GM18498 (cell line): Measurements from ENCODE around the gene RBBP9.
"Not testable (repeated sequence)": the region's sequence is repeated elsewhere in the genome, so short reads cannot be mapped to it uniquely, and the experiment has no call there.

Experiments
- ATAC-seq: cut with Tn5 transposase; IDR thresholded peaks from one replicate; pipeline ENCODE4 v1.9.1; 2021; ENCODE audit warnings: mild to moderate bottlenecking, moderate library complexity; ENCODE audit not compliant: unreplicated experiment

Gene RBBP9

GRCh38 chr20:18496740-18497592, at the start of gene RBBP9:
Gene RBBP9 (minus strand): TSS chr20:18497225. CDS start chr20:18497167, 58 bp downstream.
- peak; percentile 99 for ATAC-seq

- ATAC-seq = no peak
Measured at GRCh38 chr20:18545566-18545965, 48.5 kb upstream of the RBBP9 start.

GRCh38 chr20:18543932-18544331, 46.9 kb upstream of the RBBP9 start:
- ATAC-seq = no peak

- ATAC-seq = no peak
Measured at GRCh38 chr20:18543216-18543615, 46.2 kb upstream of the RBBP9 start.

- no peak for ATAC-seq
Measured at GRCh38 chr20:18541741-18542140, 44.7 kb upstream of the RBBP9 start.

GRCh38 chr20:18537651-18538050, 40.6 kb upstream of the RBBP9 start:
- no peak for ATAC-seq

GRCh38 chr20:18533978-18534644, 37.1 kb upstream of the RBBP9 start:
- no peak for ATAC-seq

- no peak for ATAC-seq
Measured at GRCh38 chr20:18533491-18533890, 36.5 kb upstream of the RBBP9 start.

- no peak for ATAC-seq
Measured at GRCh38 chr20:18532626-18533025, 35.6 kb upstream of the RBBP9 start.

GRCh38 chr20:18529041-18529440, 32.0 kb upstream of the RBBP9 start:
- ATAC-seq = no peak

GRCh38 chr20:18527836-18528235, 30.8 kb upstream of the RBBP9 start:
- no peak for ATAC-seq

- ATAC-seq = no peak
Measured at GRCh38 chr20:18527339-18527738, 30.3 kb upstream of the RBBP9 start.

- ATAC-seq = not testable (repeated sequence)
Measured at GRCh38 chr20:18526761-18527160, 29.7 kb upstream of the RBBP9 start.

GRCh38 chr20:18524646-18525045, 27.6 kb upstream of the RBBP9 start:
- ATAC-seq = no peak

GRCh38 chr20:18523066-18523465, 26.0 kb upstream of the RBBP9 start:
- no peak for ATAC-seq

GRCh38 chr20:18522066-18522465, 25.0 kb upstream of the RBBP9 start:
- ATAC-seq = not testable (repeated sequence)

- no peak for ATAC-seq
Measured at GRCh38 chr20:18515973-18516372, 18.9 kb upstream of the RBBP9 start.

- no peak for ATAC-seq
Measured at GRCh38 chr20:18514127-18514526, 17.1 kb upstream of the RBBP9 start.

GRCh38 chr20:18513208-18513607, 16.2 kb upstream of the RBBP9 start:
- ATAC-seq = no peak

GRCh38 chr20:18511571-18511970, 14.5 kb upstream of the RBBP9 start:
- ATAC-seq = no peak

GRCh38 chr20:18507218-18508191, 10.5 kb upstream of the RBBP9 start, which contains the start of gene SEC23B:
Gene SEC23B (plus strand): TSS chr20:18507940. CDS start chr20:18510836, 2,896 bp downstream.
- ATAC-seq = peak; percentile 97
